ENCODE data around the gene SCN5A. TPM values are rescaled to one million over a fixed set of nuclear protein-coding genes. Genes with fewer than 3 reads are reported as not detected.

Gene SCN5A
- polyA plus RNA-seq, 1 of the 3 experiments (the other 2 are of a cell fraction): 0.18 TPM

GRCh38 chr3:38613426-38613825, 36.1 kb downstream of the SCN5A start:
- ChIA-PET CTCF (interaction anchor here (1.0 to 3.7 kb wide), 2 partner anchors 42 to 92 kb away, joined by 3 to 15 read pairs; no protein-coding TSS in a partner anchor), POLR2A (no interaction called here)
- WGBS (ENCODE audit: low lambda C conversion rate): 45% methylated on average over 5 of the region's 5 CpGs
- no peaks in the 10 kb centered on the region for H3K9me3 ChIP-seq
- H3K9ac ChIP-seq: no peak overlapping the region
- TF ChIP-seq FOXJ3 (CRISPR knock-in tag; IDR thresholded peaks at IDR 0.05) (no peak), TEAD4 (IDR thresholded peaks at IDR 0.05; ENCODE audit: borderline replicate concordance, insufficient read depth) (no peak), NFIC (IDR thresholded peaks at IDR 0.05; ENCODE audit: borderline replicate concordance) (no peak), MXI1 (IDR thresholded peaks at IDR 0.05; ENCODE audit: low read depth, low read length) (no peak), GATA2 (CRISPR knock-in tag; IDR thresholded peaks at IDR 0.05) (no peak), CTCF (IDR thresholded peaks at IDR 0.05) (no peak), USF2 (IDR thresholded peaks at IDR 0.05; ENCODE audit: borderline replicate concordance, low read depth, low read length) (no peak), REST (IDR thresholded peaks at IDR 0.05; ENCODE audit: low read depth, low read length) (no peak)
- no peak overlapping the region for H3K4me3 ChIP-seq (ENCODE audit: low read depth in 2 of 2, low read length in 1 of 2)
- H3K36me3 ChIP-seq (replicated peaks in 1 of 2; ENCODE audit: control insufficient read depth in 1 of 2, insufficient read depth in 2 of 2, low read length in 1 of 2): no peaks in the 10 kb centered on the region
- H3K27me3 ChIP-seq (ENCODE audit: insufficient read depth): no peaks in the 10 kb centered on the region
- no peak overlapping the region for H2AFZ ChIP-seq (ENCODE audit: low read depth)
- DNase-seq: no peak
- no peak overlapping the region for H3K4me2 ChIP-seq
- no peaks in the 10 kb centered on the region for H4K20me1 ChIP-seq (ENCODE audit: insufficient read depth)
- no peaks in the 10 kb centered on the region for H3K9me2 ChIP-seq
- H3K79me2 ChIP-seq (ENCODE audit: insufficient read depth): no peaks in the 10 kb centered on the region
- H3K27ac ChIP-seq (ENCODE audit: low read depth in 2 of 2, low read length in 1 of 2): no peak overlapping the region
- no peaks in the 10 kb centered on the region for H3F3A ChIP-seq (replicated peaks; ENCODE audit: insufficient read depth)
- peaks cover 0 to 5% of the 10 kb centered on the region in 2 experiments; a peak in 1 of 4 replicates for H3K4me1 ChIP-seq (ENCODE audit: control insufficient read depth in 1 of 2, insufficient read depth in 2 of 2, low read depth in 1 of 2, low read length in 1 of 2)

GRCh38 chr3:38611866-38612265, 37.6 kb downstream of the SCN5A start:
- H4K20me1 ChIP-seq (ENCODE audit: insufficient read depth): no peaks in the 10 kb centered on the region
- CTCF ChIA-PET: interaction anchor here (1.2 to 3.7 kb wide), 3 partner anchors 40 to 90 kb away, joined by 3 to 15 read pairs (median 3); no protein-coding TSS in a partner anchor
- DNase-seq: no peak
- TF ChIP-seq JUND (IDR thresholded peaks at IDR 0.05) (no peak), ELF1 (IDR thresholded peaks at IDR 0.05) (no peak), ZBTB33 (IDR thresholded peaks at IDR 0.05; ENCODE audit: borderline replicate concordance, low read depth) (no peak), IRF3 (IDR thresholded peaks at IDR 0.05; ENCODE audit: low read depth, low read length) (no peak), FOXJ3 (CRISPR knock-in tag; IDR thresholded peaks at IDR 0.05) (no peak), NFIC (IDR thresholded peaks at IDR 0.05; ENCODE audit: borderline replicate concordance) (no peak), CHD2 (IDR thresholded peaks at IDR 0.05; ENCODE audit: low read length, partially characterized antibody) (no peak), PBX3 (IDR thresholded peaks at IDR 0.05) (no peak), EZH2phosphoT487 (IDR thresholded peaks at IDR 0.05; ENCODE audit: borderline replicate concordance, low read depth) (no peak), GABPA (IDR thresholded peaks at IDR 0.05; ENCODE audit: low read depth) (no peak)

More at GRCh38 chr3:38611866-38612265, 37.6 kb downstream of the SCN5A start:
- H3K9me2 ChIP-seq: no peaks in the 10 kb centered on the region
- peaks cover 0 to 5% of the 10 kb centered on the region in 2 experiments; a peak in 1 of 4 replicates for H3K4me1 ChIP-seq (ENCODE audit: control insufficient read depth in 1 of 2, insufficient read depth in 2 of 2, low read depth in 1 of 2, low read length in 1 of 2)
- POLR2A ChIA-PET: no interaction called here
- no peaks in the 10 kb centered on the region for H3F3A ChIP-seq (replicated peaks; ENCODE audit: insufficient read depth)
- no peaks in the 10 kb centered on the region for H3K27me3 ChIP-seq (ENCODE audit: insufficient read depth)
- H3K9me3 ChIP-seq: no peaks in the 10 kb centered on the region
- no peak overlapping the region for H3K9ac ChIP-seq
- no peaks in the 10 kb centered on the region for H3K79me2 ChIP-seq (ENCODE audit: insufficient read depth)
- no peaks in the 10 kb centered on the region for H3K36me3 ChIP-seq (replicated peaks in 1 of 2; ENCODE audit: control insufficient read depth in 1 of 2, insufficient read depth in 2 of 2, low read length in 1 of 2)
- no peak overlapping the region for H3K27ac ChIP-seq (ENCODE audit: low read depth in 2 of 2, low read length in 1 of 2)
- no peak overlapping the region for H3K4me2 ChIP-seq
- WGBS (ENCODE audit: low lambda C conversion rate): 50% methylated on average over 4 of the region's 4 CpGs
- no peak overlapping the region for H2AFZ ChIP-seq (ENCODE audit: low read depth)
- H3K4me3 ChIP-seq (ENCODE audit: low read depth in 2 of 2, low read length in 1 of 2): no peak overlapping the region

All from SK-N-SH (cell line).